Right ventricle myocardium superior (tissue), 1 donor: Measurements from ENCODE around the gene AAK1. TPM values are rescaled to one million over a fixed set of nuclear protein-coding genes. Genes with fewer than 3 reads are reported as not detected.
A peak's percentile ranks its signal among the peaks of the same experiment; 100 is the strongest.
"Not testable (repeated sequence)": the region's sequence is repeated elsewhere in the genome, so short reads cannot be mapped to it uniquely, and the experiment has no call there.

Experiments
- ATAC-seq: fragments of 200-7000 bp; cut with Tn5 transposase; one replicate; pipeline ENCODE4 v1.9.1; 2020; ENCODE audit warnings: mild to moderate bottlenecking; ENCODE audit not compliant: poor library complexity
- DNase-seq: peaks from one replicate; pipeline ENCODE4 v3.0.0-alpha.2; 2020
- intact Hi-C: fragments of 100-400 bp; cut with DNase I; formaldehyde crosslinking; loops from one replicate; pipeline ENCODE4 v1.11.2; 2022
- total RNA-seq: library from RNA; stranded (reverse); fragmentation: NEBNext Ultra II Directional; extraction: Animal tissue kit (Norgen Biotek cat#: 25700); gene quantifications from one replicate; pipeline ENCODE4 v1.2.1, GENCODE V29; 2021
- donor health status: DM: no; HTN: yes; CAD: no; lungs with severe emphysema.

The AAK1 gene
- total RNA-seq, 1 donor from 2014 or later = 87.2 TPM

DNA sequence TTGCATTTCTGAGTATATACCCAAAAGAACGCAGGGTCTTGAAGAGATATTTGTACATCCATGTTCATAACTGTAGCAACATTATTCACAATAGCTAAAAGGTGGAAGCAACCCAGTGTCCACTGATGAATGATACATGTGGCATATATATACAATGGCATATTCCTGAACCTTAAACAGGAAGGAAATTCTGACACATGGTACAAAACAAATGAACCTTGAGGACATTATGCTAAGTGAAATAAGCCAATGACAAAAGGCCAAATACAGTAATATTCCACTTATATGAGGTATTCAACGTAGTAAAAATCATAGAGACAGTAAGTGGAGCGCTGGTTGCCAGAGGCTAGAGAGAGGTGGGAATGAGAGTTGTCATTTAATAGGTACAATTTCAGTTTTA is 8.1 kb downstream of the AAK1 start:
- intact Hi-C loops = no loop called here
- DNase-seq = no peak
- ATAC-seq = no peak

DNA sequence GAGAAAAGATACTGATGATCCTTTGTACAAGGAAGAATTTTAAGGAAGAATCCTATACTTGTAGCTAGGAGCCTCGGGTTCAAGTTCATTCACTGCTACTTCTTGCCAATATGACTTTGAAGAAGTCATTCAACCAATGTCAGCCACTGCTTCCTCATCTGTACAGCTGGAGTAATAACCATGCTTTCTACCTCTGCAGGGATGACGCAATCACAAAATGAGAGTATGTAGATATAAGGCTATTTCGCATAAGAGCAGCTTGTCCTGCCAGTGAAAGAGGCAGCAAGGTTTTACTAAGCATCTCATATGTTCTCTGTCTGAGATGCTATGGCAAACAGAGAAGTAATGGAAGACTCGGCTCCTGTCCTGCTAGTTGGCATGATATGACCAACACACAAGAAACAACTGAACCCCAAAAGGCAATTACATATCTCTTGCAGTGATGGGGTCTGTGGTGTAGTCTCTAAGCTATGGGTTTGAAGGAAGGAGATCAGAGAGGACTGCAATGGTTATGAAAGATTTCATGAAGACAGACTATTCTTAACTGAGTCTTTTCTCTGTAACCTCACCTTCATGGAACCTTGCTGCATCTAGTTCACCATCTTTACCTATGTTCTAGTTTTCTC is 9.2 kb downstream of the AAK1 start:
- intact Hi-C loops = no loop called here
- ATAC-seq (no peak), DNase-seq (no peak)

DNA sequence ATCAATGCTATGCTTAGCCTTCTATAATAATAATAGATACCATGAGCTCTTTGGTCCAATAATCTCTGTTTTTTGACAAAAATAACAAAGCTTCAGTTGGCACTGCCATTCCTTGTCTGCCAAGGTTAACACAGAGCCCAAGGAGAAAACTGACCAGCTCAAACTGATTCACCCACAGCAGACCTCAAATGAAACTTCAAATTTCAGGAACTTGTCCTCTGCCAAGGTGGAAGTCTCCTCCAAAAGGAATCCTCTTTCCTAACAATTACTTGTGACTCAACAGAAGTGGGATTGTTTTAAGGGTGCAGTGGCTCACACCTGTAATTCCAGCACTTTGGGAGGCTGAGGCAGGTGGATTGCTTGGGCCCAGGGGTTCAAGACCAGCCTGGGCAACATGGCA is 12.1 kb downstream of the AAK1 start:
- DNase-seq (no peak), ATAC-seq (no peak)
- intact Hi-C loops = no loop called here

DNA sequence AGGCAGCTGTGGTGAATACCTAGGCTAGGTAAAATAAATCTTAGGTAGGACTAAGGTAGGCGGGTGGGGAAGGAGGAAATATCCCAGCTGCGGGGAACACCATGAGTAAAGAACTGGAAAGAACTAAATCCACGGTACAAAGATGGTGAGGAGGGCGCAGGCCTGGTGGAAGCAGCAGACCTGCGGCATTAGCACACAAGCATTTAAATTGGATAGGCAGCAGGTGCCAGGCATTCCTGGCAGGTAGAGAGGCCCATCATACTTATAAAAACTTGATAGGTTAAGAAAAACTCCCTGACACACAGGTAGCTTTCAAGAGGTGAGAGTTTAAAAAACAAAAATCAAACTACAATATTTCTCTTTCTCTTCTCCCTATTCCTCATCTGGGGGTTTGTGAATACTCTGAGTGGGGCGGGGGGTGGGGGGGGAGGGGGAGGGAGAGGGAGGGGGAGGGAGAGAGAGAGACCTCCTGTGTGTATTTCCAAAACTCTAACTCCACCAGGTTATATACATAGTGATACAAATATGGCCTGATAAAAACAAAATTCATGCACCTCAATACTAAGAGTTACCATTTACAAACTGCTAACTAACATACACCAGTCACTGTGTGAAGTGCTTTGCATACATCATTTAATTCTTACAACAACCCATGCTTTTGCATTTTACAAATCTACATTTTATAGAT is 13.5 kb downstream of the AAK1 start:
- DNase-seq (no peak), ATAC-seq (no peak)
- intact Hi-C loops = no loop called here

DNA sequence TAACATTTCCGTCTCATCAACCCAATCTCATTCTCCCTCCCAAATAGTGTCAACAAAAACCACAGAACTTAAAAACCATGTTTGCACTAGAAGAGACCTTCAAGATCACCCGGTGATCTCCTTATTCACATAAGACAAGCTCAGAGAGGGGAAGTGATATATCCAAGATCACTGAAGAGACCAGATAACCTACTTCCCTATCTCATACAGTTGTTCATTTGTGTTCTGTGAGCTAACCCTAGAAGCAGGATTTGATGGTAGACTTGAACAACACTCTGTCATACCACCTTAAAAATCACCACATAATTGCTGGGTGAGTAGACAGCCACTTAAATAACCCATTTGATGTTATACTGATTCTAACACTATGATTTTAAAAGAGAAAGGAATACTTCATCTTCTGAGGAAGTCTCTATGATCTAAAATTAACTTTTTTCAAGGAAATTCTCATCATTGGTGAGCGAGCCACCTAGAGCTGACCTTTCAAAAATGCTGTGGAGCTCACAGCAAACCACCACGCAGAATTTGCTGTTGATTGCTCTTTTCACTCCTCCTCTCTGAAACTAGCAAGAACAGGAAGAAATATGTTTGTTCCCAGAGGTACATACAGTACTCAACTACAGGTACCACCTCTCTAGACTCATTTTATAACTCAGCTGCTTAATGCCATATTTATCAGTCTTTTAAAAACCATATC is 15.1 kb downstream of the AAK1 start:
- intact Hi-C loops = no loop called here
- ATAC-seq (no peak), DNase-seq (no peak)

DNA sequence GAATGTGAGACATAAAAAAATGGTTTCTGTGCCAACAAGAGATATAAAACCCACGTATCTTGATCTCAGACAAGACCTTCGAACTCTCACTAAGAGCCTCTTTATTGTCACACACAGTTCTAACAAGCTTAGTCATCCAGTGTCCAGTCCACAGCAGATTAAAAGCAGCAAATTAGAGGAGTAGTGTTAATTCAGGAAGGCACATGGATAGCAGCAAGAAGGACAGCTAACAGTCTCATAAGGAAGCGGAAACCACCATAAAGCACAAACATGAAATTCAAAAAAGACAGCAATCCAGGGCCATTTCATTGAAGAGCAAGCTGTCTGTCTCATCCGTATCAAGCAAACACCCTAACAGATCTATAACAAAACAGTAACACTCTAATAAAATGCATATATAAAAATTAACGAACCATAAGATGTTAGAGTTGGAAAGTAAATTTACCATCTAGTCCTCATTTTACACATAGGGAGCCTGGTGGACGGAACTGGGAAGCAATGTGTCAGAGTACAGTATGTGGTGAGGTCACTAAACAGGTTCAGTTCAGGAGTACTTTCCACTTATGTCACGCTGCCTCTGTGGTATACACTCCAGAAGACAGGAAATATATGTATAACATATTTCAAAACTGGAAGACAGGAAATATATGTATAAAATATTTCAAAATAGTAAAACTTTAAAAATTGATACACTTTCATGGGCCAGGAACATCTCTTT is 18.3 kb downstream of the AAK1 start:
- intact Hi-C loops = no loop called here
- ATAC-seq = no peak
- DNase-seq = no peak

DNA sequence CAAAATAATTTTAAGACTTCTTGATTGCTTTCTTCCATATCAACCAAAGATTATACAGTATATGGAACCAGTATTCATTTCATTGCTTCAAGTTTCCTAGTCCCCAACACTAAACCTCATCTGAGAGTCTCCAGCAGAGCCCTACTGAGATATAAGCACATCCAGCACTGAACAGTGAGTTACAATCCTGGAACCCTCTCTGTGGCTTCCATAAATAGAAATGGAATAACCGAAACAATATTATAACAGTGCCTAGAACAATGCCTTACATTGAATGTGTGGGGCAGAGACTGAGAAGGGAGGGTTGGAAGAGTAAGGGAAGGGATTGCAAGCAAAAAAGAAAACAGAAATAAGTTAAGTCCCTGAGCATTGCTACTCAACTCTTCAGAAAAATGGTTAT is 18.9 kb downstream of the AAK1 start:
- no peak for DNase-seq
- intact Hi-C loops = no loop called here
- no peak for ATAC-seq

DNA sequence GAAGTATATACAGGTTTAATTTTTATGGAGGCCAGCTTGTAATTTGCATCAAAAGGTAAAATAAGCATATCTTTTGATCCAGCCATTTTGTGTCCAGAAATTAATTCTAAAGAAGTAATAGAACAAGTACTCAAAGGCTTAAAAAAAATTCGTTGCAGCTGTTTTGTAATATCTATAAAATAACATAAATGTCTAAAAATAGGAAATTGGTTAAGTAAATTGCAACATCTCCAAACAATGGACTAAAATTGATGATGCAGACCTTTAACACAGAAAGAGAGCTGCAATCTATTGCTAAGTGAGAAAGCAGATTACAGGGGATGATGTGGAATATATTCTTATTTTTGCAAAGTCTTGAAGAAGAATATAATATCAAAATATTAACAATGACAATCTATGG is 19.4 kb downstream of the AAK1 start:
- DNase-seq = no peak
- intact Hi-C loops = no loop called here
- no peak for ATAC-seq

DNA sequence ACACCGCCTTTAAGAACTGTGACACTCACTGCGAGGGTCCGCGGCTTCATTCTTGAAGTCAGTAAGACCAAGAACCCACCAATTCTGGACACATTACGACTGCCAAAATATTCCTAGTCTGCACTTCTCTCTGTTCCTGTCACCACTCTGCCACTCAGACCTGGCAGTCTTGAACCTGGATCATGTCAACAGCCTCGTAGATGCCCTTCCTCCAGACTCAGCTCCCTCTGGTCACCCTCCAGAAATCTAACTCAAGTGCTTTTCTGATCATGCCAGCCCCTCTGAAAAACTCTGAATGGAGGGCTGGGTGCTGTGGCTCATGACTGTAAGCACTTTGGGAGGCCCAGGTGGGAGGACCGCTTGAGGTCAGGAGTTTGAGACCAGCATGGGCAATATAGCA is 20.3 kb downstream of the AAK1 start:
- ATAC-seq = no peak
- DNase-seq = no peak
- intact Hi-C loops = no loop called here

DNA sequence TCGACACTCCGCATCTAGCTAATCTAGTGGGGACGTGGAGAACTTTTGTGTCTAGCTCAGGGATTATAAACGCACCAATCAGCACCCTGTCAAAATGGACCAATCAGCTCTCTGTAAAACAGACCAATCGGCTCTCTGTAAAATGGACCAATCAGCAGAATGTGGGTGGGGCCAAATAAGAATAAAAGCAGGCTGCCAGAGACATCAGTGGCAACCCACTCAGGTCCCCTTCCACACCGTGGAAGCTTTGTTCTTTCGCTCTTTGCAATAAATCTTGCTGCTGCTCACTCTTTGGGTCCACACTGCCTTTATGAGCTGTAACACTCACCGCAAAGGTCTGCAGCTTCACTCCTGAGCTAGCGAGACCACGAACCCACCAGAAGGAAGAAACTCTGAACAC is 20.7 kb downstream of the AAK1 start:
- intact Hi-C loops, ATAC-seq, DNase-seq: not testable (repeated sequence)

DNA sequence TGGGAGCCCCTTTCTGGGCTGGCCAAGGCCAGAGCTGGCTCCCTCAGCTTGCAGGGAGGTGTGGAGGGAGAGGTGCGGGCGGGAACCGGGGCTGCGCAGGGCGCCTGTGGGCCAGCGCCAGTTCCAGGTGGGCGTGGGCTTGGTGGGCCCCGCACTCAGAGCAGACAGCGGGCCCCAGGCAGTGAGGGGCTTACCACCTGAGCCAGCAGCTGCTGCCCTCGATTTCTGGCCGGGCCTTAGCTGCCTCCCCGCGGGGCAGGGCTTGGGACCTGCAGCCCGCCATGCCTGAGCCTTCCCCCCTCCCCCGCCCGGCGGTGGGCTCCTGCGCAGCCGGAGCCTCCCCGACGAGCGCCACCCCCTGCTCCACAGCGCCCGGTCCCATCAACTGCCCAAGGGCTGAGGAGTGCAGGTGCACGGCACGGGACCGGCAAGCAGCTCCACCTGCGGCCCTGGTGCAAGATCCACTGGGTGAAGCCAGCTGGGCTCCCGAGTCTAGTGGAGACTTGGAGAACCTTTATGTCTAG is 21.5 kb downstream of the AAK1 start:
- intact Hi-C loops, ATAC-seq, DNase-seq: not testable (repeated sequence)

DNA sequence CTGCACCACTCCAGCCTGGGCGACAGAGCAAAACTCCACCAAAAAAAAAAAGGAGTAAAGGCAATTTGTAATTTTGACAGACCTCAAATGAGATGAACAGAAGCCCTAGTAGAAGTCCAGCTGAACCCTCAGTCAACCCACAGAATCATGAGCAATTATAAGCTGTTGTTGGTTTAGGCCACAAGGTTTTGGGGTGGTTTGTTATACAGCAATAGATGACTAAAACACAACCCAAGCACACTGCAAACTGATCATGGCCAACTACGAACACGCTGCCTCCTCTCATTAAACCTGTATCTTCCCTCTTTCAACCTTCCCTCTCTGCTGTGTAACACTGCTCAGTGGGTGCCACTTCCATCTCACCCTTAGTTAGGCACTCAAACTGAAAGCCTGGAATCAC is 22.1 kb downstream of the AAK1 start:
- no peak for DNase-seq
- intact Hi-C loops = no loop called here
- peak; percentile 5 for ATAC-seq

DNA sequence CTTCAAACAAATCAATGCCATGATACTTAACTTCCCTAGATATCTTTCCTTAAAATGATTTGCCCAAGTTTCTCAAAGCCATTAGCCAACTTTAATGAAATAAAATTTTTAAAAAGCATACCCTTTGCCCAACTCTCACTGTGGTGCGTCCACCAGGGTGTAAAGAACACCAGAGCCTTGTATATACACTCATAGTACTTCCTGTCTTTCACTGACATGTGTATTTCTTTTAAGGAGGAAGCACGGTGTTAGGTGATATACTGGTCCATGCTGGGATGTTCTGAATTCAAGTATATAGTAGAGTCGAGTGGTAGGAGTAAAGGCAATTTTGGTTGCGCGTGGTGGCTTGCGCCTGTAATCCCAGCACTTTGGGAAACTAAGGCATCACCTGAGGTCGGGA is 22.7 kb downstream of the AAK1 start:
- intact Hi-C loops = no loop called here
- ATAC-seq = no peak
- no peak for DNase-seq

DNA sequence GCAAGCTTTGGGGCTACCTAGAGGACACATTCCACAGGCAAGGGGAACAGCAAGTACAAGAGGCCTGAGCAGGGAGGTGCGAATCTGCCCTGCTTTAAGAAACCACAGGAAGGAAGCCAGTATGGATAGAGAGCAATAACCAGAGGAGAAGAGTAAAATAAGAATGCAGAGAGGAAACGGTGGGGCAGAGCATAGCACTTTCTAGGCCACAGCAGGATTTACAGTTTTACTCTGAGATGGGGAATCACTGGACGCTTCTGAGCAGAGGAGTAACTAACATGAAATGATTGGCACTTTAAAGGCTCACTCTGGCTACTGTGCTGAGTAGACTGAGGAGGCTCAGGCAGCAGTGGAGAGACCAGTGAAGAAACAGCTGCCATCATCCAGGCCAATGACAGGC is 23.8 kb downstream of the AAK1 start:
- DNase-seq = no peak
- intact Hi-C loops = no loop called here
- peak; percentile 29 for ATAC-seq

DNA sequence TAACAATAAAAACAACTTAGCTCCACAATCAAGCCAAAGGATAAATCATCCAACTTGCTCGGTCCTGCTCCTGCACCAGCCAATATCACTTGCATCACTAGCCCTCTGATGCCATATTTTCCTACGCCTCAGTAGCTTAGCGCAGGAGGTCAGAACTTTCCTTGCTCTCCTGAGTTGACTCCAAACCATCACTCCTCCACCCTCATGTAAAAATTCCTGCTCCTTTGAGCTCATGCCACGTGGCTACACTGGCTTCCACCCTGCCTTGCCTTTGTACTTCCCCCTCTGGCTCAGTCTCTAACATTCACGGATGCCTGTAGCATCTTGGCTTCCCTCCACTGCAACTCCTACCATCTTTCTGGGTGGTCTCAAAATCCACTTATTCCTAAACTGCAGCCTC is 25.2 kb downstream of the AAK1 start:
- DNase-seq = no peak
- intact Hi-C loops = no loop called here
- ATAC-seq = no peak

DNA sequence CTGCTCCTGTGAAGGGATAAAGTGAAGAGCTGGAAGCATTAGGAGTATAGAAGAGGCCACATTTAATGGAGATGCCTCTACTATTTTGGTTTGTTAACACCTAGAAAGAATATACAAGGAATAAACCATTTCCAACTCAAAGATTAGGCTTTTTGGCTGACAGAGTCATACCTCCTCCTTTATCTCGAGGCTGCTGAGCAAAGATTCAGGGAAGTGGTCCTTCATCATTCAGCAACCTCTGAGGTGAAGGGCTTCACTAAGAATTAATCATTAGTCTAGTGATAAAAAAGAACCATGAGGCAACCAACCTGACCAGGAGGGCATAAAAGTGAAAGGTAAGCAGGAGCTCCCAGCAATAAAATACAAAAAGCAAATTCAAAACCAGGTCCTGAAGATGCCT is 25.8 kb downstream of the AAK1 start:
- intact Hi-C loops = no loop called here
- DNase-seq = no peak
- no peak for ATAC-seq

DNA sequence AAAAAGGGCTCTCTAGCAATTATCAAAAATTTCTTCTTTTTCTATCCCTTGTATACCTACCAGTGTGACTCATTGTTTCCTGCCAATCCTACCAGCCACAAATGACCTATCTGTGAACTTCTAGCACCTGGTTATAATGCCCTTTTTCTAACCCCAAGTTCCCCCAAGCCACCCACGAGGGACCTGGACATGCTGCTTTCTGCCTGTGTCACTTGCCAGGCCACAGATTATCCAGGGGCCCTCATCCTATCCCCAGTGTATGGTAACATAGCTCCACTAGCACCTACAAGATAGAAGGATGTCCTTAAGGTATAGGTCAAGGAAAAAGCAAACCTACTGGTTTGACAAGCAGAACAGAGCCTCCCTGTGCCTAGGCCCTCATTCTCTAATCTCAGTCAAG is 26.8 kb downstream of the AAK1 start:
- intact Hi-C loops = no loop called here
- DNase-seq (no peak), ATAC-seq (no peak)

DNA sequence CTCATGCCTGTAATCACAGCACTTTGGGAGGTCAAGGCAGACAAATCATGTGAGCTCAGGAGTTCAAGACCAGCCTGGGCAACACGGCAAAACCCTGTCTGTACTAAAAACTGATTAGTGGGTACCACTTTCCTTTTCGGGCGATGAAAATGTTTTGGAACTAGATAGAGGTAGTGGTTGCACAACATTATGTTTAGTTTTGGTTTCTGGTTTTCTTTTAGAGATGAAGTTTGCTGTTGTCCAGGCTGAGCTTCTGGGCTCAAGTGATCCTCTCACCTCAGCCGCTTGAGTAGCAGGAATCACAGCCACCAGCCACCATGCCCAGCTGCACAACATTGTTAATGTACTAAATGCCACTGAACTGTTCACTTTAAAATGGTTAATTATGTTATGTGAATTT is 27.6 kb downstream of the AAK1 start:
- intact Hi-C loops = no loop called here
- ATAC-seq = no peak
- no peak for DNase-seq

DNA sequence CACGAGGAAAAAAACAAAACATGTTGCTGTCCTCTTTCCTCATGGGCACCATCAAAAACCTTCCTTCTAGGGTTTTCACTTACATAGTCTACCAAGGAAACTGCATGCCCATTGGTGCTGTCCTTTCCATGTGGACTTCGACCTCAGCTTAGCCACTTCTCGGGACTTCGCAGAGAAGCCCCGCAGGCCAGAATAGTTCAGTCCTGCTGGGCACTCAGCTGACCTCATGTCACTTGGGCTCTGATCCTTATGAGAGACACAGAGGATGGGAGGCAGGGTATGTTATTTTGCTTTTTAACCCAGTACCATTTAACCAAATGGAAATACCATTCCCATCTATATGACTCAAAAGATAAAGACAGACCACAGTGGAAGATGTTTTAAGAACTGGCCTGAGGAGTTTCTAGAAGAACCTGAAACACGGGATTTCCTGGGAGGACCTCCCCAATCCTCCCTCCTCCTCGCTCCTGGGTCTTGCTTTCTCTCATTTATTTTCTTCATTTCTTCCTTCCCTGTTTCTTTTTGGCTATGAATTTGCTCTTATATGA is 28.4 kb downstream of the AAK1 start:
- no peak for DNase-seq
- intact Hi-C loops = no loop called here
- ATAC-seq = no peak
